Loucy (cell line): ENCODE data around the gene PPTC7.

ENCODE experiments used
- EZH2phosphoT487 ChIP-seq: fragments of 200-600 bp; IDR thresholded peaks from 2 replicates; pipeline ENCODE4 v1.6.1; 2018; ENCODE audit warnings: antibody characterized with exemption, mild to moderate bottlenecking, moderate library complexity, borderline replicate concordance
- TF ChIP-seq, protein P1 (sequence below): fragments of 200-600 bp; sonication (generic); conservative IDR thresholded peaks from 2 replicates; pipeline ENCODE4 v1.5.1; 2014; ENCODE audit warnings: mild to moderate bottlenecking, antibody characterized with exemption, low read length

DNA sequence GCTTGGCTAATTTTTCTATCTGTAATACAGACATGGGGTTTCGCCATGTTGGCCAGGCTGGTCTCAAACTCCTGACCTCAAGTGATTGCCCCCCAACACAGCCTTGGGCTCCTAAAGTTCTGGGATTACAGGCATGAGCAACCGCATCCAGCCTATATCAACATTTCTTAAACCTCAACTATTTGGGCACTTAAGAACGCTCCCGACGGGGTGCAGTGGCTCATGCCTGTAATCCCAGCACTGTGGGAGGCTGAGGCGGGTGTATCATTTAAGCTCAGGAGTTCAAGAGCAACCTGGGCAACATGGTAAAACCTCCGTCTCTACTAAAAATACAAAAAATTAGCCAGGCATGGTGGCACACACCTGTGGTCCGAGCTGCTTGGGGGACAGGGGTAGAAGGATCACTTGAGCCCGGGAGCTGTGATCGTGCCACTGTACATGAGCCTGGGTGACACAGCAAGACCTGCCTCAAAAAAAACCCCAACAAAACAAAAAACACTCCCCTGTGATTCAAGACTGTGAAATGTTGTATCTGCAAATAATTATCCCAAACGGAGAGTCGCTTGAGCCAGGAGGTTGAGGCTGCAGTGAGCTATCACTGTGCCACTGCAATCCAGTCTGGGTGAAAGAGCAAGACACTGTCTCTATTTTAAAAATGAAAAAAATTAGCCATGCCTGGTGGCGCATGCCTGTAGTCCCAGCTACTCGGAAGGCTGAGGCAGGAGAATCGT lies 21.5 kb downstream of the PPTC7 start:
- TF ChIP-seq, protein P1, sequence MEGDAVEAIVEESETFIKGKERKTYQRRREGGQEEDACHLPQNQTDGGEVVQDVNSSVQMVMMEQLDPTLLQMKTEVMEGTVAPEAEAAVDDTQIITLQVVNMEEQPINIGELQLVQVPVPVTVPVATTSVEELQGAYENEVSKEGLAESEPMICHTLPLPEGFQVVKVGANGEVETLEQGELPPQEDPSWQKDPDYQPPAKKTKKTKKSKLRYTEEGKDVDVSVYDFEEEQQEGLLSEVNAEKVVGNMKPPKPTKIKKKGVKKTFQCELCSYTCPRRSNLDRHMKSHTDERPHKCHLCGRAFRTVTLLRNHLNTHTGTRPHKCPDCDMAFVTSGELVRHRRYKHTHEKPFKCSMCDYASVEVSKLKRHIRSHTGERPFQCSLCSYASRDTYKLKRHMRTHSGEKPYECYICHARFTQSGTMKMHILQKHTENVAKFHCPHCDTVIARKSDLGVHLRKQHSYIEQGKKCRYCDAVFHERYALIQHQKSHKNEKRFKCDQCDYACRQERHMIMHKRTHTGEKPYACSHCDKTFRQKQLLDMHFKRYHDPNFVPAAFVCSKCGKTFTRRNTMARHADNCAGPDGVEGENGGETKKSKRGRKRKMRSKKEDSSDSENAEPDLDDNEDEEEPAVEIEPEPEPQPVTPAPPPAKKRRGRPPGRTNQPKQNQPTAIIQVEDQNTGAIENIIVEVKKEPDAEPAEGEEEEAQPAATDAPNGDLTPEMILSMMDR: no peak
- no peak for TF ChIP-seq EZH2phosphoT487
